ENCODE results near the gene CES5A.

- TF ChIP-seq CTCF (conservative IDR thresholded peaks at IDR 0.05) (no peak), ZFX (IDR thresholded peaks at IDR 0.05) (no peak)
These were observed 64.7 kb downstream of the CES5A start for GRCh38 chr16:55810451-55810961.

All from C4-2B (cell line).